Osteoblast (primary cell): ENCODE results near the gene ADD2. TPM values are rescaled to one million over a fixed set of nuclear protein-coding genes. Genes with fewer than 3 reads are reported as not detected.

ENCODE experiments used
- DNase-seq: peaks from one replicate; pipeline ENCODE4 v3.0.0; 2011; ENCODE audit warnings: low spot score, mixed read lengths; ENCODE audit not compliant: insufficient read length; ENCODE audit errors: missing footprints
- H2AFZ ChIP-seq: 2 replicates; pipeline ENCODE4 v1.6.0; 2011; ENCODE audit warnings: mild to moderate bottlenecking, low read length
- H3K27ac ChIP-seq: 2 replicates; pipeline ENCODE4 v1.5.1; 2011; ENCODE audit warnings: mild to moderate bottlenecking, low read depth, low read length, moderate library complexity
- H3K27me3 ChIP-seq: 2 replicates; pipeline ENCODE4 v1.6.0; 2012; ENCODE audit warnings: mild to moderate bottlenecking, control low read depth, inconsistent platforms, low read length, moderate library complexity; ENCODE audit not compliant: insufficient read depth
- H3K36me3 ChIP-seq: 2 replicates; pipeline ENCODE4 v1.5.1; 2011; ENCODE audit warnings: mild to moderate bottlenecking, low read length, control low read depth, moderate library complexity; ENCODE audit not compliant: insufficient read depth
- H3K4me1 ChIP-seq: 2 replicates; pipeline ENCODE4 v1.5.1; 2011; ENCODE audit warnings: mild to moderate bottlenecking, low read length, control low read depth, moderate library complexity; ENCODE audit not compliant: insufficient read depth
- H3K4me2 ChIP-seq: 2 replicates; pipeline ENCODE4 v1.6.0; 2011; ENCODE audit warnings: mild to moderate bottlenecking, low read length; ENCODE audit not compliant: insufficient read depth
- H3K4me3 ChIP-seq: fragments of 200-600 bp; sonication (generic); 3 replicates; pipeline ENCODE4 v1.5.1; 2012; ENCODE audit warnings: mild to moderate bottlenecking, low read length, inconsistent platforms; ENCODE audit not compliant: insufficient read depth
- H3K79me2 ChIP-seq: 2 replicates; pipeline ENCODE4 v1.6.0; 2012; ENCODE audit warnings: mild to moderate bottlenecking, low read length, control low read depth, inconsistent platforms; ENCODE audit not compliant: insufficient read depth
- H3K9me3 ChIP-seq: 2 replicates; pipeline ENCODE4 v1.5.1; 2011; ENCODE audit warnings: low read depth, low read length, control low read depth
- H4K20me1 ChIP-seq: 2 replicates; pipeline ENCODE4 v1.6.0; 2012; ENCODE audit warnings: mild to moderate bottlenecking, low read length, control low read depth; ENCODE audit not compliant: insufficient read depth
- CTCF ChIP-seq: IDR thresholded peaks from 2 replicates; pipeline ENCODE4 v1.5.1; 2011; ENCODE audit warnings: mild to moderate bottlenecking, low read depth, low read length, moderate library complexity; ENCODE audit errors: extremely low read depth
- total RNA-seq: library from RNA; depleted of rRNA; stranded (reverse); fragments of >200 nt; gene quantifications from 2 replicates; pipeline ENCODE4 v1.2.3, GENCODE V29; 2012

ADD2 gene
- total RNA-seq, result not detected in 2 replicates

GRCh38 chr2:70767699-70768589, at the start of gene ADD2:
Gene ADD2 (minus strand): TSS chr2:70768200. CDS start chr2:70706408, 61,792 bp downstream.
- peak; percentile 87 for DNase-seq
- no peak for TF ChIP-seq CTCF
- H3K4me1 ChIP-seq, result no peaks in the 10 kb centered on the region
- no peak within 1 kb of the TSS for H3K27ac ChIP-seq
- peak within 1 kb of the TSS; percentile 32 for H3K4me2 ChIP-seq
- H3K4me3 ChIP-seq, result no peak within 1 kb of the TSS
- H3K36me3 ChIP-seq, result no peaks in the 10 kb centered on the region
- H3K27me3 ChIP-seq, result peaks cover 70% of the 10 kb centered on the region
- H4K20me1 ChIP-seq, result no peaks in the 10 kb centered on the region
- no peaks in the 10 kb centered on the region for H3K79me2 ChIP-seq
- H3K9me3 ChIP-seq, result no peaks in the 10 kb centered on the region
- H2AFZ ChIP-seq, result no peak within 1 kb of the TSS

GRCh38 chr2:70817284-70817954, 49.4 kb upstream of the ADD2 start:
- Histone ChIP-seq H3K4me2 (no peak overlapping the region), H3K27me3 (peaks cover 34% of the 10 kb centered on the region), H3K4me3 (no peak overlapping the region), H4K20me1 (no peaks in the 10 kb centered on the region), H3K27ac (no peak overlapping the region), H3K36me3 (no peaks in the 10 kb centered on the region), H3K4me1 (no peaks in the 10 kb centered on the region), H2AFZ (no peak overlapping the region), H3K9me3 (no peaks in the 10 kb centered on the region), H3K79me2 (no peaks in the 10 kb centered on the region)
- no peak for TF ChIP-seq CTCF
- DNase-seq, result no peak

- no peaks in the 10 kb centered on the region for H3K36me3 ChIP-seq
- H4K20me1 ChIP-seq, result no peaks in the 10 kb centered on the region
- no peak overlapping the region for H2AFZ ChIP-seq
- no peak overlapping the region for H3K27ac ChIP-seq
- no peaks in the 10 kb centered on the region for H3K79me2 ChIP-seq
- H3K4me1 ChIP-seq, result no peaks in the 10 kb centered on the region
- no peak overlapping the region for H3K4me3 ChIP-seq
- DNase-seq, result no peak
- no peaks in the 10 kb centered on the region for H3K9me3 ChIP-seq
- peaks cover 34% of the 10 kb centered on the region for H3K27me3 ChIP-seq
- H3K4me2 ChIP-seq, result no peak overlapping the region
- TF ChIP-seq CTCF, result no peak
These were observed 48.7 kb upstream of the ADD2 start for GRCh38 chr2:70816726-70817125.
